22Rv1 (cell line): ENCODE measurements around the gene FRY.

Experiments
- ZFX ChIP-seq: fragments of 450-650 bp; IDR thresholded peaks from 2 replicates; pipeline ENCODE4 v1.6.1; 2017; ENCODE audit warnings: antibody characterized with exemption, borderline replicate concordance
- TF ChIP-seq, protein P1 (sequence below): fragments of 450-650 bp; IDR thresholded peaks from 2 replicates; pipeline ENCODE4 v1.5.1; 2017; ENCODE audit warnings: mild to moderate bottlenecking

DNA sequence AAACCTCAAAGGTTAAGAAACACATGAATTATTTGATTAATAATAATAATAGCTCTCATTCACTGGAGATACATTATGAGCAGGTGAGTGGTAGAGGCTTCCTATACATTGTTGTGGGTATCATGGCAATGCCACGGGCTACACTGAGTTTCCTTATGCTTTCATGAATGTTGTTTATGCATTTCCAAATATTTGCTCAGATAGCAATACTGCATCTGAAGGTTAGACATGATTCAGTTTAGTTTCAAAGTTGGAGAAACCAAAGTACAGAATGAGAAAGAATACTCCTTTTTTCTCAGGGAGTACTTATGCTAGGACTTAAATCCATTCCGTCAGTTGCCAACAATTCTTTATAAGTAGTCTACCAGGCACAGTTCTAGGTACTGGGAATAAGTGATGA is 108.5 kb downstream of the FRY start:
- TF ChIP-seq, protein P1, sequence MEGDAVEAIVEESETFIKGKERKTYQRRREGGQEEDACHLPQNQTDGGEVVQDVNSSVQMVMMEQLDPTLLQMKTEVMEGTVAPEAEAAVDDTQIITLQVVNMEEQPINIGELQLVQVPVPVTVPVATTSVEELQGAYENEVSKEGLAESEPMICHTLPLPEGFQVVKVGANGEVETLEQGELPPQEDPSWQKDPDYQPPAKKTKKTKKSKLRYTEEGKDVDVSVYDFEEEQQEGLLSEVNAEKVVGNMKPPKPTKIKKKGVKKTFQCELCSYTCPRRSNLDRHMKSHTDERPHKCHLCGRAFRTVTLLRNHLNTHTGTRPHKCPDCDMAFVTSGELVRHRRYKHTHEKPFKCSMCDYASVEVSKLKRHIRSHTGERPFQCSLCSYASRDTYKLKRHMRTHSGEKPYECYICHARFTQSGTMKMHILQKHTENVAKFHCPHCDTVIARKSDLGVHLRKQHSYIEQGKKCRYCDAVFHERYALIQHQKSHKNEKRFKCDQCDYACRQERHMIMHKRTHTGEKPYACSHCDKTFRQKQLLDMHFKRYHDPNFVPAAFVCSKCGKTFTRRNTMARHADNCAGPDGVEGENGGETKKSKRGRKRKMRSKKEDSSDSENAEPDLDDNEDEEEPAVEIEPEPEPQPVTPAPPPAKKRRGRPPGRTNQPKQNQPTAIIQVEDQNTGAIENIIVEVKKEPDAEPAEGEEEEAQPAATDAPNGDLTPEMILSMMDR: no peak
- no peak for TF ChIP-seq ZFX
